Smooth muscle cell (in vitro differentiated cells): ENCODE results near the gene MAG. TPM values are rescaled to one million over a fixed set of nuclear protein-coding genes. Genes with fewer than 3 reads are reported as not detected.

ENCODE experiments used
- DNase-seq: peaks from one replicate; lab custom pipeline; 2025; ENCODE audit not compliant: unreplicated experiment; lab: John Stamatoyannopoulos, UW
- H2AFZ ChIP-seq: fragments of 200-600 bp; sonication (generic); 2 replicates; pipeline ENCODE4 v1.6.0; 2016; ENCODE audit warnings: antibody characterized with exemption, low read depth, mild to moderate bottlenecking
- H3F3A ChIP-seq: fragments of 200-600 bp; sonication (generic); 2 replicates; pipeline ENCODE4 v1.6.0; 2017; ENCODE audit warnings: antibody characterized with exemption, low read depth
- H3K27ac ChIP-seq: fragments of 200-600 bp; sonication (generic); 2 replicates; pipeline ENCODE4 v1.5.1; 2016; ENCODE audit warnings: low read depth, mild to moderate bottlenecking
- H3K27me3 ChIP-seq: fragments of 200-600 bp; sonication (generic); 2 replicates; pipeline ENCODE4 v1.6.1; 2016; ENCODE audit warnings: low read depth, mild to moderate bottlenecking
- H3K36me3 ChIP-seq: fragments of 200-600 bp; sonication (generic); 2 replicates; pipeline ENCODE4 v1.5.1; 2016; ENCODE audit warnings: low read depth
- H3K4me1 ChIP-seq: fragments of 200-600 bp; sonication (generic); 2 replicates; pipeline ENCODE4 v1.5.1; 2016; ENCODE audit warnings: low read depth
- H3K4me2 ChIP-seq: fragments of 200-600 bp; sonication (generic); 2 replicates; pipeline ENCODE4 v1.6.0; 2016; ENCODE audit warnings: mild to moderate bottlenecking
- H3K4me3 ChIP-seq: fragments of 200-600 bp; sonication (generic); 2 replicates; pipeline ENCODE4 v1.5.1; 2016; ENCODE audit warnings: mild to moderate bottlenecking
- H3K79me2 ChIP-seq: fragments of 200-600 bp; sonication (generic); 2 replicates; pipeline ENCODE4 v1.6.0; 2016; ENCODE audit warnings: low read depth, mild to moderate bottlenecking
- H3K9ac ChIP-seq: fragments of 200-600 bp; sonication (generic); 2 replicates; pipeline ENCODE4 v1.6.0; 2016; ENCODE audit warnings: low read depth
- H3K9me3 ChIP-seq: fragments of 200-600 bp; sonication (generic); replicated peaks from 2 replicates; pipeline ENCODE4 v1.5.1; 2016; ENCODE audit warnings: low read depth
- H4K20me1 ChIP-seq: fragments of 200-600 bp; sonication (generic); 2 replicates; pipeline ENCODE4 v1.6.0; 2016; ENCODE audit warnings: low read depth
- CTCF ChIP-seq: fragments of 200-600 bp; sonication (generic); IDR thresholded peaks from 2 replicates; pipeline ENCODE4 v1.5.1; 2017; ENCODE audit warnings: borderline replicate concordance, mild to moderate bottlenecking, antibody characterized with exemption; ENCODE audit not compliant: insufficient read depth, poor library complexity, severe bottlenecking
- WGBS: methylation state at CpG from one replicate; pipeline ENCODE4 v1.1.7; 2016; ENCODE audit warnings: low lambda C conversion rate; 5-methylcytosine and 5-hydroxymethylcytosine counted together
- polyA plus RNA-seq: library from polyadenylated mRNA; unstranded; fragments of >200 nt; fragmentation: Nextera tagmentation; extraction: Ambion mirVana; gene quantifications from 2 replicates; pipeline ENCODE4 v1.2.1, GENCODE V29; 2016
- total RNA-seq: library from RNA; depleted of rRNA; stranded (reverse); fragments of >200 nt; gene quantifications from 2 replicates; pipeline ENCODE4 v1.2.3, GENCODE V29; 2014

MAG gene
- not detected in 2 replicates for total RNA-seq
- not detected in 2 replicates for polyA plus RNA-seq

- H3K27me3 ChIP-seq, result no peaks in the 10 kb centered on the region
- no peak within 1 kb of the TSS for H2AFZ ChIP-seq
- H3K4me3 ChIP-seq, result no peak within 1 kb of the TSS
These were observed at the start of gene MAG for GRCh38 chr19:35291916-35292315. MAG (plus strand) TSS chr19:35292161; CDS start chr19:35295409, 3,248 bp downstream.

GRCh38 chr19:35246466-35247092, 45.4 kb upstream of the MAG start:
- Histone ChIP-seq H3K27ac (no peak overlapping the region), H4K20me1 (no peaks in the 10 kb centered on the region), H3F3A (no peaks in the 10 kb centered on the region), H3K79me2 (no peaks in the 10 kb centered on the region), H2AFZ (no peak overlapping the region), H3K4me2 (no peak overlapping the region), H3K4me1 (no peaks in the 10 kb centered on the region), H3K9me3 (no peaks in the 10 kb centered on the region), H3K4me3 (no peak overlapping the region), H3K36me3 (no peaks in the 10 kb centered on the region), H3K27me3 (peaks cover 58% of the 10 kb centered on the region), H3K9ac (no peak overlapping the region)
- no peak for TF ChIP-seq CTCF
- 92% methylated on average over 4 of the region's 4 CpGs for WGBS
- DNase-seq, result no peak

More at GRCh38 chr19:35291916-35292315, at the start of gene MAG:
- Histone ChIP-seq H4K20me1 (no peaks in the 10 kb centered on the region), H3K36me3 (no peaks in the 10 kb centered on the region), H3K4me2 (no peak within 1 kb of the TSS), H3K9ac (no peak within 1 kb of the TSS), H3K9me3 (no peaks in the 10 kb centered on the region), H3K27ac (no peak within 1 kb of the TSS), H3F3A (no peaks in the 10 kb centered on the region), H3K79me2 (no peaks in the 10 kb centered on the region), H3K4me1 (no peaks in the 10 kb centered on the region)
- no peak for TF ChIP-seq CTCF
- DNase-seq, result no peak
- 92% methylated on average over 8 of the region's 12 CpGs for WGBS

GRCh38 chr19:35247526-35248309, 44.2 kb upstream of the MAG start:
- Histone ChIP-seq H2AFZ (no peak overlapping the region), H3K9ac (peak overlapping the region; percentile 60), H3K4me2 (peak overlapping the region; percentile 74), H3K27me3 (peaks cover 58% of the 10 kb centered on the region), H3K27ac (peak overlapping the region; percentile 68), H3K4me1 (no peaks in the 10 kb centered on the region), H3K36me3 (no peaks in the 10 kb centered on the region), H4K20me1 (no peaks in the 10 kb centered on the region), H3K79me2 (no peaks in the 10 kb centered on the region), H3K9me3 (no peaks in the 10 kb centered on the region), H3F3A (no peaks in the 10 kb centered on the region), H3K4me3 (peak overlapping the region; percentile 57)
- DNase-seq, result no peak
- 3% methylated on average over 36 of the region's 42 CpGs for WGBS
- no peak for TF ChIP-seq CTCF
